A549 (cell line): ENCODE results near the gene MRPL17.

Experiments used
- CBX2 ChIP-seq: fragments of 200-600 bp; sonication (generic); IDR thresholded peaks from 2 replicates; pipeline ENCODE4 v1.6.1; 2016; ENCODE audit warnings: low read depth, mild to moderate bottlenecking, borderline replicate concordance
- HDAC2 ChIP-seq: fragments of 200-600 bp; sonication (generic); IDR thresholded peaks from 2 replicates; pipeline ENCODE4 v1.6.1; 2016

GRCh38 chr11:6653656-6654055 lies 29.5 kb downstream of the MRPL17 start:
- TF ChIP-seq HDAC2 (no peak), CBX2 (no peak)
